Measurements from ENCODE around the gene WNT9A. TPM values are rescaled to one million over a fixed set of nuclear protein-coding genes. Genes with fewer than 3 reads are reported as not detected.

WNT9A gene
- total and polyA plus RNA-seq, 2 experiments from 2014 or later = 1.5 to 2.8 TPM

DNA sequence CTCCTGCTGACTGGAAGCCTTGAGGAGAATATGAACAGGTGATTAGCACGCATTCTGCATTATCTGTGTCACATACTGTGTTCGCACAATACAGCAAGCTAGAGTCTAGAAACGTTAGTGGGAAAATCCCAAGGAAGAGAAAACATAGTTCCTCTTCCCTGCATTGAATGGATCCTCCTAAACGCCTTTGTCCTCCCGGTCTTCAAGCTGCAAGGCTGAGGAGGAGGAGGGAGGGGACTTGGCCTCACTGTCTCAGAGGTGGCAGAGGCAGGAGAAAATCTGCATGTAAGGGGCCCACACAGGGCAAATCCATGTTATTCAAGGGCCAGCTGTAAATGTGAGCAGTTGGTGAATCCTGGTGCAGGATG is 34.4 kb downstream of the WNT9A start:
- Histone ChIP-seq H3K27ac (peak overlapping the region; percentile 43), H3K9me2 (replicated peaks; ENCODE audit: insufficient read depth) (no peaks in the 10 kb centered on the region), H3K36me3 (replicated peaks; ENCODE audit: insufficient read depth, low read depth) (no peaks in the 10 kb centered on the region), H3K79me2 (no peaks in the 10 kb centered on the region), H3K4me3 (no peak overlapping the region), H2AFZ (no peak overlapping the region), H3K4me1 (ENCODE audit: insufficient read depth) (peaks cover 27% of the 10 kb centered on the region), H3K27me3 (no peaks in the 10 kb centered on the region), H4K20me1 (ENCODE audit: insufficient read depth, poor library complexity, severe bottlenecking) (no peaks in the 10 kb centered on the region), H3K9me3 (ENCODE audit: low read depth) (no peaks in the 10 kb centered on the region), H3K4me2 (no peak overlapping the region)
- TF ChIP-seq EZH2phosphoT487 (IDR thresholded peaks at IDR 0.05; ENCODE audit: low read depth, severe bottlenecking, unreplicated experiment) = no peak
- TF ChIP-seq, protein P1, sequence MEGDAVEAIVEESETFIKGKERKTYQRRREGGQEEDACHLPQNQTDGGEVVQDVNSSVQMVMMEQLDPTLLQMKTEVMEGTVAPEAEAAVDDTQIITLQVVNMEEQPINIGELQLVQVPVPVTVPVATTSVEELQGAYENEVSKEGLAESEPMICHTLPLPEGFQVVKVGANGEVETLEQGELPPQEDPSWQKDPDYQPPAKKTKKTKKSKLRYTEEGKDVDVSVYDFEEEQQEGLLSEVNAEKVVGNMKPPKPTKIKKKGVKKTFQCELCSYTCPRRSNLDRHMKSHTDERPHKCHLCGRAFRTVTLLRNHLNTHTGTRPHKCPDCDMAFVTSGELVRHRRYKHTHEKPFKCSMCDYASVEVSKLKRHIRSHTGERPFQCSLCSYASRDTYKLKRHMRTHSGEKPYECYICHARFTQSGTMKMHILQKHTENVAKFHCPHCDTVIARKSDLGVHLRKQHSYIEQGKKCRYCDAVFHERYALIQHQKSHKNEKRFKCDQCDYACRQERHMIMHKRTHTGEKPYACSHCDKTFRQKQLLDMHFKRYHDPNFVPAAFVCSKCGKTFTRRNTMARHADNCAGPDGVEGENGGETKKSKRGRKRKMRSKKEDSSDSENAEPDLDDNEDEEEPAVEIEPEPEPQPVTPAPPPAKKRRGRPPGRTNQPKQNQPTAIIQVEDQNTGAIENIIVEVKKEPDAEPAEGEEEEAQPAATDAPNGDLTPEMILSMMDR (IDR thresholded peaks at IDR 0.05; ENCODE audit: poor library complexity) = no peak
- TF ChIP-seq EZH2 (IDR thresholded peaks at IDR 0.05; ENCODE audit: borderline replicate concordance) = no peak
- no peak for DNase-seq (ENCODE audit: low spot score)
- 52% methylated on average over 5 of the region's 5 CpGs for WGBS (ENCODE audit: low lambda C conversion rate, missing lambda C conversion rate)

DNA sequence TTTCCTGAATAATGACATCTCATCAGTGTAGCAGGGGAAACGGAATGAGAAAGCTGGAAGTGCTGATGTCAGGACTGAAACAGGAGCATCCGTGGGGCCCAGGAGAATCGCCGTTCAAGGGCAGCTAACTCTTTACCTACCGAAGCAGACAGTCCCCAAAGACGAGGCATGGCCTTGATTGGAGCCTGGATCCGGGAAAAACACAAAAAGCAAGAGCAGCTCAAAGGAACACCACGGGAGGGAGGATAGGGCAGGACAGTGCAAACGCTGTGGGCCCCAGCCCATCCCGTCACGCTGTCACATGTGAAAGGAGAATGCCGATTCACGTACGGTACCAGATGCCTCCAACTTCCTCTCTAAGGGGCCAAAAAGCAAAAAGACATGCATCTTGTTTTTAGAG is 34.9 kb downstream of the WNT9A start:
- H3K4me3 ChIP-seq = no peak overlapping the region
- H3K79me2 ChIP-seq = no peaks in the 10 kb centered on the region
- peaks cover 27% of the 10 kb centered on the region for H3K4me1 ChIP-seq (ENCODE audit: insufficient read depth)
- H3K27ac ChIP-seq = peak overlapping the region; percentile 43
- 53% methylated on average over 14 of the region's 14 CpGs for whole genome bisulfite sequencing (ENCODE audit: low lambda C conversion rate, missing lambda C conversion rate)
- DNase-seq (ENCODE audit: low spot score) = no peak
- no peaks in the 10 kb centered on the region for H3K27me3 ChIP-seq
- TF ChIP-seq, protein P1 (IDR thresholded peaks at IDR 0.05; ENCODE audit: poor library complexity) = no peak
- TF ChIP-seq EZH2phosphoT487 (IDR thresholded peaks at IDR 0.05; ENCODE audit: low read depth, severe bottlenecking, unreplicated experiment) (no peak), EZH2 (IDR thresholded peaks at IDR 0.05; ENCODE audit: borderline replicate concordance) (no peak)
- no peaks in the 10 kb centered on the region for H3K36me3 ChIP-seq (replicated peaks; ENCODE audit: insufficient read depth, low read depth)
- no peaks in the 10 kb centered on the region for H4K20me1 ChIP-seq (ENCODE audit: insufficient read depth, poor library complexity, severe bottlenecking)
- H3K9me3 ChIP-seq (ENCODE audit: low read depth) = no peaks in the 10 kb centered on the region
- no peaks in the 10 kb centered on the region for H3K9me2 ChIP-seq (replicated peaks; ENCODE audit: insufficient read depth)
- H2AFZ ChIP-seq = no peak overlapping the region
- no peak overlapping the region for H3K4me2 ChIP-seq

DNA sequence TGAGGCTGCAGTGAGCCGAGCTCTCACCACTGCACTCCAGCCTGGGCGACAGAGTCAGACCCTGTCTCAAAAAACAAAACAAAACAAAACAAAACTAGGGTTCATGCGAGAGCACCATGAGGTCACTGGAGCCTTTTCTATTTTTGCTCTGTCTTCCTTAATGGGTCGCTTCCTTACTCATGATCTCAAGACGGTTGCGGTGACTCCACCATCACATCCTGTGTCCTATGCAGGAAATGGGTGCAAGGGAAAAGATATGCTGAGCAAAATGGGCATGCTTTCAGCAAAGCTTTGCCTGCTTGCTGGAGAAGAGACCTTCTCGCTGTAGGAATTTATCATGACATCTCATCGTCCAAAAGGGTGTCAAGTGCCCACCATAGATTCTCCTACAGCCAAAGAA is 36.4 kb downstream of the WNT9A start:
- Histone ChIP-seq H3K27me3 (no peaks in the 10 kb centered on the region), H3K4me3 (no peak overlapping the region), H3K4me2 (no peak overlapping the region), H2AFZ (no peak overlapping the region), H3K9me2 (replicated peaks; ENCODE audit: insufficient read depth) (no peaks in the 10 kb centered on the region), H3K36me3 (replicated peaks; ENCODE audit: insufficient read depth, low read depth) (no peaks in the 10 kb centered on the region), H4K20me1 (ENCODE audit: insufficient read depth, poor library complexity, severe bottlenecking) (no peaks in the 10 kb centered on the region), H3K79me2 (no peaks in the 10 kb centered on the region), H3K9me3 (ENCODE audit: low read depth) (no peaks in the 10 kb centered on the region), H3K4me1 (ENCODE audit: insufficient read depth) (peaks cover 27% of the 10 kb centered on the region), H3K27ac (no peak overlapping the region)
- WGBS (ENCODE audit: low lambda C conversion rate, missing lambda C conversion rate) = 88% methylated on average over 8 of the region's 8 CpGs
- TF ChIP-seq EZH2phosphoT487 (IDR thresholded peaks at IDR 0.05; ENCODE audit: low read depth, severe bottlenecking, unreplicated experiment) = no peak
- TF ChIP-seq, protein P1 (IDR thresholded peaks at IDR 0.05; ENCODE audit: poor library complexity) = no peak
- no peak for TF ChIP-seq EZH2 (IDR thresholded peaks at IDR 0.05; ENCODE audit: borderline replicate concordance)
- DNase-seq (ENCODE audit: low spot score) = no peak
